Measurements from ENCODE around the gene TMEM260.
A peak's percentile ranks its signal among the peaks of the same experiment; 100 is the strongest.

Gene TMEM260

DNA sequence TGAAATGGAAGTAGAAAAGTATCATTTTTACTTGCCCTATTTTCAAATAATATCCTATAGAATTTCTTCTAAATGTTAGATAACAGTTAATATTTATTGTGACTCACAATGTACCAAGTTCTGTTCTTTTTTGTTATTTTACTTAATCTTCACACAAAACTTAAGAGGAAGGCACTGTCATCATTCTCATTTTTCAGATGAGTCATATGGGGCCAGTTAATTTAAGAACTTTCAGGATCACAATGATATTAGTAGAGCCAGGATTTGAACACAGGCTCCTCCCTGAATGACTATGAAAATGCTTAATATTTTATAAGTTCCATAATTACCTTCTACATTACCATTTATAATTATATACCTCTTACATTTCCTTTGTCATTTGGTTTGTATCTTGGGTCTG lies 10.4 kb upstream of the TMEM260 start:
- Mint-ChIP-seq H3K9me3 (peaks cover 9% of the 10 kb centered on the region), H3K36me3 (ENCODE audit: low read depth) (no peaks in the 10 kb centered on the region), H3K27me3 (ENCODE audit: low read depth) (no peaks in the 10 kb centered on the region), H3K4me3 (no peak overlapping the region), H3K27ac (no peak overlapping the region), H3K4me1 (no peaks in the 10 kb centered on the region)
- TF ChIP-seq, protein P1, sequence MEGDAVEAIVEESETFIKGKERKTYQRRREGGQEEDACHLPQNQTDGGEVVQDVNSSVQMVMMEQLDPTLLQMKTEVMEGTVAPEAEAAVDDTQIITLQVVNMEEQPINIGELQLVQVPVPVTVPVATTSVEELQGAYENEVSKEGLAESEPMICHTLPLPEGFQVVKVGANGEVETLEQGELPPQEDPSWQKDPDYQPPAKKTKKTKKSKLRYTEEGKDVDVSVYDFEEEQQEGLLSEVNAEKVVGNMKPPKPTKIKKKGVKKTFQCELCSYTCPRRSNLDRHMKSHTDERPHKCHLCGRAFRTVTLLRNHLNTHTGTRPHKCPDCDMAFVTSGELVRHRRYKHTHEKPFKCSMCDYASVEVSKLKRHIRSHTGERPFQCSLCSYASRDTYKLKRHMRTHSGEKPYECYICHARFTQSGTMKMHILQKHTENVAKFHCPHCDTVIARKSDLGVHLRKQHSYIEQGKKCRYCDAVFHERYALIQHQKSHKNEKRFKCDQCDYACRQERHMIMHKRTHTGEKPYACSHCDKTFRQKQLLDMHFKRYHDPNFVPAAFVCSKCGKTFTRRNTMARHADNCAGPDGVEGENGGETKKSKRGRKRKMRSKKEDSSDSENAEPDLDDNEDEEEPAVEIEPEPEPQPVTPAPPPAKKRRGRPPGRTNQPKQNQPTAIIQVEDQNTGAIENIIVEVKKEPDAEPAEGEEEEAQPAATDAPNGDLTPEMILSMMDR (IDR thresholded peaks at IDR 0.05; ENCODE audit: unreplicated experiment in 3 of 3), result no peak

DNA sequence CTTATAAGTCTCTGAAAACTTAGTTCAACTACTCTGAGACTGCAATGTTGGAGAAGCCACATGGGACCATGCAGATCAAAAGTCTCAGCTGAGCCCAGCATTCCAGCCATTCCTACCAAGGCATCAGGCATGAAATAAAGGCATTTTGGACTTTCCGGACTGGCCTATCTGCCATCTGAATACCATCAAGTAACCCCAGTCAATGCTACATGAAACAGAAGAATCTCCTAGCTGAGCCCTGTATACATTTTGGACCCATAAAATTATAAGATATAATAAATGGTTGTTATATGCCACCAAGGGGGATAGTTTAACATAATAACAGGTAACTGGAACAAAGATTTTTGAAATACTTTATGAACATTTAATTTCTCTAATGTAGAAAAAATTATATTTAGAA lies 9.3 kb upstream of the TMEM260 start:
- Mint-ChIP-seq H3K4me1 (no peaks in the 10 kb centered on the region), H3K4me3 (no peak overlapping the region), H3K27ac (no peak overlapping the region), H3K27me3 (ENCODE audit: low read depth) (peaks cover 4% of the 10 kb centered on the region), H3K9me3 (peaks cover 6% of the 10 kb centered on the region), H3K36me3 (ENCODE audit: low read depth) (no peaks in the 10 kb centered on the region)
- TF ChIP-seq, protein P1 (IDR thresholded peaks at IDR 0.05; ENCODE audit: unreplicated experiment in 3 of 3), result no peak

DNA sequence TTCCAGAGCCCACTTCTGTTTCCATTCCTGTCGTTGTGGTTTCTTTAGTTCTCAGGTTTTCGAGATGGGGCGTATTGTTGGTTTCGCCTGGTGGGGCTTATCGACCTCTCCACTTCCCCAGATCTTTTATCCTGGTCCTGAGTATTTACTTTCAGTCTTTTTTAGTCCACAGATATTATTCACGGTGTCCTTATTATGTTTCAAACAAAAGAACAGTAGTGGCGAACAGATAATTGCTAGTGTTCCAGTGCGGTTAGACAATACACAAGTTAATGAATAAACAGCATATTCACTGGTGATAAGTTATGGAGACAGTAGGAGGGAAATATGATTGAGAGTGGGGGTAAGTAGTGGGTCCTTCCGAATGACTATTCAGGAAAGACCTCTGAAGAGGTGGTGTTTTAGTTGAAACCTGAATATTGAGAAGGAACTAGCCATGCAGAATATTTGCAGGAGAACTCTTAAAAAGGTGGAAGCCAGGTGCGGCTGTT lies 668 bp downstream of the TMEM260 start:
- Mint-ChIP-seq H3K4me3 (peak overlapping the region; percentile 89 to 90 (median 90)), H3K4me1 (peaks cover 17% of the 10 kb centered on the region), H3K27me3 (ENCODE audit: low read depth) (peaks cover 4% of the 10 kb centered on the region), H3K36me3 (ENCODE audit: low read depth) (no peaks in the 10 kb centered on the region), H3K9me3 (no peaks in the 10 kb centered on the region), H3K27ac (peak overlapping the region; percentile 96 to 98 (median 96))
- TF ChIP-seq, protein P1 (IDR thresholded peaks at IDR 0.05; ENCODE audit: unreplicated experiment in 3 of 3), result no peak

DNA sequence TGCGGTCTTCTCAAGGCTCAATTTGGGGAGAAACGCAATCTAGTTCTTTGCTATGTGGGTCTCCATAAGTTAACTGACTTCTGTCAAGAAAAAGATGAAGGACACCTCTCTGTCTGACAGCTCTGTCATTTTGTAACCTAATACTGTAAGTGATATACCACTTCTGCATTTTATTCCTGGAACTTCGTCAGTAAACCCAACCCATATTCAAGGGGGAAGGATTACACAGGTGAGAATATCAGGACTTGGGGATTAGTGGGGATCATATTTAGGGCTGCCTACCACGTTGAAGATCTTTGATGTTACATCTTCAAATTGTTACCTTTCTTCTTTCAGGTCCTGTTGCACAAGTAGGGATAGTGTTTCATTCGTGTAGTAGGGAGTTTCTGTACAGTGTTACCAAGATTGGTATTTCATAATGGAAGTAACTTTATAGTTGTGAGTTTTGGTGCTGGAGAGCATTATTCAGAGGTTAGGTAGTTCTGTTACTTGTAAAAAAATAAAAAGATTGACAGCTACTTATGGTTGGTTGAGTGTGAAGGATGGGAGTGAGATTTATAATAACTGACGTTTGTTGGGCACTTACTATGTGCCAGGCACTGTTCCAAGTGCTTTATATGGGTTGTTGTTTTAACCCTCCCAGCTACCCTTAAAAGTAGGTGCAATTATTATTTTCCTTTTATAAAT lies 1.6 kb downstream of the TMEM260 start:
- Mint-ChIP-seq H3K4me1 (peaks cover 17% of the 10 kb centered on the region), H3K36me3 (ENCODE audit: low read depth) (no peaks in the 10 kb centered on the region), H3K27ac (peak overlapping the region in 1 of 3 experiments; percentile 13), H3K4me3 (peak overlapping the region; percentile 49 to 90 (median 90)), H3K27me3 (ENCODE audit: low read depth) (peaks cover 9% of the 10 kb centered on the region), H3K9me3 (no peaks in the 10 kb centered on the region)
- TF ChIP-seq, protein P1 (IDR thresholded peaks at IDR 0.05; ENCODE audit: unreplicated experiment in 3 of 3), result no peak

DNA sequence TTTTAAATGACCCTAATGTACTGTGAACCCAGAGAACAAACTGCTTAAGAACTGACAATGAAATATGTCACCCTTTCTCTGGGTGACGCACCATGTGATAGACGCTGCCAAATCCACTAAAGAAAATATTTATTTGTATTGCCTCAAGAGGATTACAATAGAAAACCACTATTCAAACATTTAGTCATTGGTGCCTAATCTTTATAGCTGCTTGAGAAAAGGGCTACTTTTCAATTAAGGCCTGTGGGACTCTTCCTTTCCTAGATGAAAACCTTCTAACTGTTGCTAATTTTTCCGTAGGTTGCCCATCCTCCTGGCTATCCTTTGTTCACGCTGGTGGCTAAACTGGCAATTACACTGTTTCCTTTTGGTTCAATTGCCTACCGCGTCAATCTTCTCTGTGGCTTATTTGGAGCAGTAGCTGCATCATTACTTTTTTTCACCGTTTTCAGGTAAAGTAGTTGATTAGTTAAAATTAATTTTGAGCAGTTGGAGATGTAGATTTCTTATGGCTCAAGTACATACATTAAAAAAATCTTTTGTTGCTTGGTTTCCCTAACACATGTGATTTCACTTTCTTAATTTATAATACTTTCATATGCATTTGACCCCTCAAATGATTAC lies 6.0 kb downstream of the TMEM260 start:
- TF ChIP-seq, protein P1 (IDR thresholded peaks at IDR 0.05; ENCODE audit: unreplicated experiment in 3 of 3), result no peak
- Mint-ChIP-seq H3K4me1 (peaks cover 25% of the 10 kb centered on the region), H3K4me3 (no peak overlapping the region), H3K27me3 (ENCODE audit: low read depth) (peaks cover 9% of the 10 kb centered on the region), H3K9me3 (no peaks in the 10 kb centered on the region), H3K36me3 (ENCODE audit: low read depth) (no peaks in the 10 kb centered on the region), H3K27ac (no peak overlapping the region)
